Measurements from ENCODE around the gene TANC2.

TANC2 gene

GRCh38 chr17:62965686-62966425 is at the start of gene TANC2:
Gene TANC2, plus strand, starts transcription at chr17:62966235. Its CDS starts 43,325 bp downstream, at chr17:63009560.
- DNase-seq (ENCODE audit: low read depth in 2 of 2) = peak; percentile 49 to 57

GRCh38 chr17:62916684-62917571 is 49.1 kb upstream of the TANC2 start:
- no peak for DNase-seq (ENCODE audit: low read depth in 2 of 2)

- DNase-seq (ENCODE audit: low read depth in 2 of 2) = no peak
These were observed 46.6 kb upstream of the TANC2 start for GRCh38 chr17:62919388-62919787.

- DNase-seq (ENCODE audit: low read depth in 2 of 2) = no peak
These were observed 45.7 kb upstream of the TANC2 start for GRCh38 chr17:62920300-62920699.

GRCh38 chr17:62921817-62922216 is 44.2 kb upstream of the TANC2 start:
- DNase-seq (ENCODE audit: low read depth in 2 of 2) = no peak

GRCh38 chr17:62923258-62924150 is 42.5 kb upstream of the TANC2 start:
- no peak for DNase-seq (ENCODE audit: low read depth in 2 of 2)

- DNase-seq (ENCODE audit: low read depth in 2 of 2) = no peak
These were observed 40.7 kb upstream of the TANC2 start for GRCh38 chr17:62925267-62925836.

GRCh38 chr17:62927083-62927482 is 39.0 kb upstream of the TANC2 start:
- DNase-seq (ENCODE audit: low read depth in 2 of 2) = no peak

- no peak for DNase-seq (ENCODE audit: low read depth in 2 of 2)
These were observed 36.7 kb upstream of the TANC2 start for GRCh38 chr17:62929320-62929719.

GRCh38 chr17:62931101-62931500 is 34.9 kb upstream of the TANC2 start:
- DNase-seq (ENCODE audit: low read depth in 2 of 2) = no peak

- no peak for DNase-seq (ENCODE audit: low read depth in 2 of 2)
These were observed 32.3 kb upstream of the TANC2 start for GRCh38 chr17:62933501-62934385.

GRCh38 chr17:62935098-62935497 is 30.9 kb upstream of the TANC2 start:
- no peak for DNase-seq (ENCODE audit: low read depth in 2 of 2)

- DNase-seq (ENCODE audit: low read depth in 2 of 2) = no peak
These were observed 30.5 kb upstream of the TANC2 start for GRCh38 chr17:62935523-62935922.

GRCh38 chr17:62937606-62938005 is 28.4 kb upstream of the TANC2 start:
- DNase-seq (ENCODE audit: low read depth in 2 of 2) = no peak

GRCh38 chr17:62941358-62941991 is 24.6 kb upstream of the TANC2 start:
- DNase-seq (ENCODE audit: low read depth in 2 of 2) = no peak

GRCh38 chr17:62948370-62948769 is 17.7 kb upstream of the TANC2 start:
- DNase-seq (ENCODE audit: low read depth in 2 of 2) = no peak

- DNase-seq (ENCODE audit: low read depth in 2 of 2) = no peak
These were observed 17.0 kb upstream of the TANC2 start for GRCh38 chr17:62949036-62949435.

GRCh38 chr17:62950067-62950466 is 16.0 kb upstream of the TANC2 start:
- no peak for DNase-seq (ENCODE audit: low read depth in 2 of 2)

- no peak for DNase-seq (ENCODE audit: low read depth in 2 of 2)
These were observed 10.1 kb upstream of the TANC2 start for GRCh38 chr17:62955841-62956352.

- DNase-seq (ENCODE audit: low read depth in 2 of 2) = no peak
These were observed 2.7 kb upstream of the TANC2 start for GRCh38 chr17:62963296-62963695.

All from stimulated activated CD4-positive, alpha-beta T cell treated with anti-CD3 and anti-CD28 coated beads, Interleukin-15, amount 100 ng/mL, for 48 hours (primary cell).